Kidney (tissue), 14 donors: Measurements from ENCODE around the gene GNA12. TPM values are rescaled to one million over a fixed set of nuclear protein-coding genes. Genes with fewer than 3 reads are reported as not detected.
A peak's percentile ranks its signal among the peaks of the same experiment; 100 is the strongest.

Experiments used
- DNase-seq, 5 donors: peaks; one replicate each; pipeline ENCODE4 v3.0.0-alpha.2; 2013 to 2020
- FAIRE-seq: peaks from 2 replicates; lab custom pipeline; 2012; peaks lifted over from hg19 to GRCh38; lab: Jason Lieb, UNC
- H3K27ac ChIP-seq, 2 donors: one replicate each; pipeline ENCODE4 v1.7.0; 2013; ENCODE audit warnings: low read depth in 2 of 2, low read length in 2 of 2, inconsistent platforms in 1 of 2
- H3K27me3 ChIP-seq: one replicate; pipeline ENCODE4 v1.7.1; 2013; ENCODE audit warnings: low read length, inconsistent platforms; ENCODE audit not compliant: control insufficient read depth, insufficient read depth
- H3K36me3 ChIP-seq, 3 donors: one replicate each; pipeline versions ENCODE4 v1.7.0 to v1.7.1; 2013; ENCODE audit warnings: low read length in 3 of 3, control low read depth in 1 of 3, inconsistent platforms in 1 of 3; ENCODE audit not compliant: insufficient read depth in 3 of 3, control insufficient read depth in 2 of 3
- H3K4me1 ChIP-seq, 3 donors: one replicate each; pipeline versions ENCODE4 v1.7.0 to v1.7.1; 2013; ENCODE audit warnings: low read length in 3 of 3, inconsistent platforms in 1 of 3, low read depth in 1 of 3; ENCODE audit not compliant: control insufficient read depth in 2 of 3, insufficient read depth in 2 of 3
- H3K4me3 ChIP-seq, 3 donors: one replicate each; pipeline versions ENCODE4 v1.7.0 to v1.8.1; 2013; ENCODE audit warnings: low read length in 3 of 3, control low read depth in 1 of 3, inconsistent platforms in 1 of 3
- H3K9ac ChIP-seq, 3 donors: one replicate each; pipeline versions ENCODE4 v1.7.0 to v1.7.1; 2013; ENCODE audit warnings: low read length in 3 of 3, control low read depth in 1 of 3, inconsistent platforms in 1 of 3
- H3K9me3 ChIP-seq, 3 donors: one replicate each; pipeline versions ENCODE4 v1.7.0 to v1.7.1; 2013; ENCODE audit warnings: low read length in 3 of 3, control low read depth in 1 of 3, inconsistent platforms in 1 of 3; ENCODE audit not compliant: control insufficient read depth in 2 of 3, insufficient read depth in 1 of 3
- CTCF ChIP-seq: IDR thresholded peaks from 3 replicates; pipeline ENCODE4 v1.5.1; 2012; ENCODE audit warnings: mild to moderate bottlenecking, moderate library complexity, borderline replicate concordance; ENCODE audit not compliant: insufficient read depth; ENCODE audit errors: extremely low read depth
- intact Hi-C: fragments of 100-400 bp; cut with DNase I; formaldehyde crosslinking; loops from one replicate; pipeline ENCODE4 v1.11.1; 2022
- polyA plus RNA-seq: library from polyadenylated mRNA; stranded (reverse); fragments of 350-450 nt; fragmentation: Illumina TruSeq; extraction: RNeasy Lipid Tissue Mini Kit (QIAGEN cat#74804); gene quantifications from one replicate; pipeline ENCODE4 v1.2.3, GENCODE V29; 2014; ENCODE audit warnings: low read depth, low replicate concordance; ENCODE audit not compliant: insufficient read depth
- total RNA-seq: library from RNA; stranded (reverse); fragmentation: NEBNext Ultra II Directional; extraction: Animal tissue kit (Norgen Biotek cat#: 25700); gene quantifications from one replicate; pipeline ENCODE4 v1.2.1, GENCODE V29; 2021
- donor health status: control.
- donor health status: control.
- donor health status: control.
- donor health status: control.
- donor health status: control.
- donor health status: DM: yes; HTN: yes; CAD: no.
- donor health status: Normal renal cell carcinoma (clear cell type).

The GNA12 gene
- total and polyA plus RNA-seq, 2 donors from 2014 or later: 16.5 to 41.1 TPM

- no peaks in the 10 kb centered on the region for H3K27me3 ChIP-seq
- intact Hi-C loops: no loop called here
- DNase-seq (peak in 4 of 5 donors; percentile 77 to 91 (median 86)), FAIRE-seq (no peak)
- H3K4me3 ChIP-seq: no peak overlapping the region
- TF ChIP-seq CTCF: no peak
- H3K9ac ChIP-seq: no peak overlapping the region
- H3K36me3 ChIP-seq: no peaks in the 10 kb centered on the region
- H3K27ac ChIP-seq: no peak overlapping the region
- H3K4me1 ChIP-seq: peaks cover 0 to 7% (median 0%) of the 10 kb centered on the region in 3 donors
- no peaks in the 10 kb centered on the region for H3K9me3 ChIP-seq
These were observed 126.5 kb downstream of the GNA12 start for GRCh38 chr7:2717293-2718261.

DNA sequence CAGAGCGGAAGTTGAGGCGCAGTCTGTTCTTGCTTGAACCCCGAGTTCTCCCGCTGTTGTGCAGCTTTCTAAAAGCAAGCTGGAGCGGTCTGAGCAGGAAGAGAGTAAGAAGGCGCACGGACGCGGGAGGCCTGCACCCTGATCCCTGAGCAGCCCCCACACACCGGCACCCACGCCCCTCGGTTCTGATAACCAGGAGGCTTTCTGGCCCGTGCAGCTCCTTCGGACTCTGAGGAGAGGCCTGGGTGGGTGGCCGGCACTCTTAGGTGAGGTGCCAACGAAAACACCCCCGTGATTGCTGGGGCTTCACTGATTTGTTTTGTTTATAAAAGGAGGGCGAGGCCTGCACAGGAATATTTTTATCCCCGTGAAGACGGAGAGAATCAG is 127.2 kb downstream of the GNA12 start:
- H3K9me3 ChIP-seq: no peaks in the 10 kb centered on the region
- DNase-seq: no peak
- no peak overlapping the region for H3K4me3 ChIP-seq
- H3K27ac ChIP-seq: no peak overlapping the region
- no peak for FAIRE-seq
- H3K27me3 ChIP-seq: no peaks in the 10 kb centered on the region
- intact Hi-C loops: no loop called here
- H3K9ac ChIP-seq: no peak overlapping the region
- peaks cover 0 to 7% (median 0%) of the 10 kb centered on the region in 3 donors for H3K4me1 ChIP-seq
- H3K36me3 ChIP-seq: no peaks in the 10 kb centered on the region
- TF ChIP-seq CTCF: no peak

- FAIRE-seq: no peak
- no peak for TF ChIP-seq CTCF
- intact Hi-C loops: no loop called here
These were observed 127.6 kb downstream of the GNA12 start for GRCh38 chr7:2716488-2716887.

More at GRCh38 chr7:2716488-2716887, 127.6 kb downstream of the GNA12 start:
- no peak for DNase-seq
- no peak overlapping the region for H3K27ac ChIP-seq
- peaks cover 0 to 7% (median 0%) of the 10 kb centered on the region in 3 donors for H3K4me1 ChIP-seq
- H3K36me3 ChIP-seq: no peaks in the 10 kb centered on the region
- H3K9me3 ChIP-seq: no peaks in the 10 kb centered on the region
- H3K9ac ChIP-seq: no peak overlapping the region
- no peaks in the 10 kb centered on the region for H3K27me3 ChIP-seq
- no peak overlapping the region for H3K4me3 ChIP-seq
